Spleen (tissue), 11 donors: ENCODE results near the gene KRTAP4-2. TPM values are rescaled to one million over a fixed set of nuclear protein-coding genes. Genes with fewer than 3 reads are reported as not detected.
"Not testable (repeated sequence)": the region's sequence is repeated elsewhere in the genome, so short reads cannot be mapped to it uniquely, and the experiment has no call there.

Source experiments
- DNase-seq: peaks from one replicate; pipeline ENCODE4 v3.0.0-alpha.2; 2020
- H3K27ac ChIP-seq, 8 donors: fragments of 200-600 bp; sonication (generic) in 7 of 8; 1 replicate in 4 of 8; 2 replicates in 4 of 8; pipeline versions ENCODE4 v1.5.0 to v1.8.0; 2016 to 2021; ENCODE audit warnings: inconsistent platforms in 4 of 8, mild to moderate bottlenecking in 4 of 8, moderate library complexity in 1 of 8
- H3K27me3 ChIP-seq, 7 donors: fragments of 200-600 bp; sonication (generic) in 6 of 7; replicated peaks in 1 of 7; 1 replicate in 4 of 7; 2 replicates in 3 of 7; pipeline versions ENCODE4 v1.5.0 to v1.8.0; 2016 to 2021; ENCODE audit warnings: inconsistent platforms in 3 of 7, mild to moderate bottlenecking in 1 of 7
- H3K36me3 ChIP-seq, 6 donors: fragments of 200-600 bp; sonication (generic) in 5 of 6; 1 replicate in 4 of 6; 2 replicates in 2 of 6; pipeline versions ENCODE4 v1.5.0 to v1.8.0; 2016 to 2021; ENCODE audit warnings: inconsistent platforms in 2 of 6
- H3K4me1 ChIP-seq, 6 donors: fragments of 200-600 bp; sonication (generic) in 5 of 6; 1 replicate in 3 of 6; 2 replicates in 3 of 6; pipeline versions ENCODE4 v1.5.0 to v1.8.0; 2016 to 2021; ENCODE audit warnings: inconsistent platforms in 3 of 6
- H3K4me3 ChIP-seq, 8 donors: fragments of 200-600 bp; sonication (generic) in 7 of 8; 1 replicate in 4 of 8; 2 replicates in 4 of 8; pipeline versions ENCODE4 v1.5.0 to v1.8.0; 2016 to 2021; ENCODE audit warnings: inconsistent platforms in 4 of 8, mild to moderate bottlenecking in 4 of 8, moderate library complexity in 2 of 8
- H3K9me3 ChIP-seq, 8 donors: fragments of 200-600 bp; sonication (generic) in 7 of 8; 1 replicate in 4 of 8; 2 replicates in 4 of 8; pipeline versions ENCODE4 v1.5.0 to v1.8.0; 2016 to 2021; ENCODE audit warnings: inconsistent platforms in 4 of 8
- POLR2A ChIP-seq, 3 donors: fragments of 450-650 bp; IDR thresholded peaks; one replicate each; pipeline ENCODE4 v1.5.1; 2017; ENCODE audit warnings: antibody characterized with exemption in 3 of 3, mild to moderate bottlenecking in 1 of 3
- POLR2AphosphoS5 ChIP-seq, 3 donors: sonication (generic); formaldehyde crosslinking; IDR thresholded peaks; one replicate each; pipeline ENCODE4 v1.5.1; 2017; ENCODE audit warnings: antibody characterized with exemption in 3 of 3
- WGBS, 5 donors: extraction: QIAGEN DNeasy Blood & Tissue Kit in 3 of 5; methylation state at CpG; one replicate each; pipeline versions ENCODE4 v1.1.5 to v1.1.7; 2013 to 2018; 5-methylcytosine and 5-hydroxymethylcytosine counted together
- intact Hi-C: fragments of 100-400 bp; cut with DNase I; formaldehyde crosslinking; loops from one replicate; pipeline ENCODE4 v1.15.0; 2023; ENCODE audit warnings: low total_unique reads
- polyA plus RNA-seq, 3 donors: library from polyadenylated mRNA; stranded (reverse); fragments of 200-250 nt; gene quantifications; one replicate each; pipeline ENCODE4 v1.2.1, GENCODE V29; 2013
- total RNA-seq, 7 donors: library from RNA; depleted of rRNA in 3 of 7; stranded (reverse); fragments of >200 nt in 3 of 7; fragmentation: NEBNext Ultra II Directional in 4 of 7; extraction: Animal tissue kit (Norgen Biotek cat#: 25700) in 4 of 7; gene quantifications; one replicate each; pipeline versions ENCODE4 v1.1.0 to v1.2.1, GENCODE V29; 2016 to 2021
- TF ChIP-seq, protein P1 (sequence below), 11 experiments: fragments of 200-600 bp in 7 of 11; fragments of 450-650 bp in 4 of 11; sonication (generic) in 4 of 11; IDR thresholded peaks in 8 of 11; conservative IDR thresholded peaks in 3 of 11; 1 replicate in 7 of 11; 2 replicates in 4 of 11; pipeline versions ENCODE4 v1.4.0 to v1.8.0; 2016 to 2021; ENCODE audit warnings: antibody characterized with exemption in 11 of 11, inconsistent platforms in 4 of 11, mild to moderate bottlenecking in 1 of 11
- donor health status: healthy with polysubstance abuse.
- donor health status: DM: no; HTN: no; CAD: no; lungs with moderate emphysema.
- donor health status: DM: no; HTN: no; CAD: no.
- donor health status: Bipolar disorder and iron deficiency.
- donor health status: healthy.
- donor health status: DM: no; HTN: no; CAD: no.
- donor health status: DM: yes; HTN: yes; CAD: no.

Gene KRTAP4-2
- total and polyA plus RNA-seq, 10 donors: not detected

DNA sequence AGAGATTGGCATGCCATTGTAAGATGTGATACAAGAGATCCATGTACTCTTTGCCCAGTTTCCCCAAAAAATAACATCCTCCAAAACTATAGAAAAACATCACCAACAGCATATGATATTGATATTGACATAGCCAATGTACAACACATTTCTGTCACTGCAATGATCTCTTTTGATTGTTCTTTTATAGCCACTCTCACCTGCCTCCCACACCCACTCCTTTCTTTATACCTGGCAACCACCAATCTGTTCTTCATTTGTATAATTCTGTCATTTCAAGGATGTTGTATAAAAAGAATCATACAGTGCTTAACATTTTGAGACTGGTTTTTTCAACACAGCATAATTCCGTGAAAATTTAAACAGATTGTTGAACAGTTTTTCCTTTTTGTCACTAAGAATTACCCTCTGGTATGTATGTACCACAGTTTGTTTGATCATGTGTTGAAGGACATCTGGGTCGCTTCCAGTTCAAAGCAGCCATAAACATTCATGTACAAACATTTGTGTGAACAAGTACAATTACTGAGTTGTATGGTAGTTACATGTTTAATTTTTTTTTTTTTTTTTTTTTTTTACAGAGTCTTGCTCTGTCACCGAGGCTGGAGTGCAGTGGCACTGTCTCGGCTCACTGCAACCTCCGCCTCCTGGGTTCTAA lies 21.5 kb upstream of the KRTAP4-2 start:
- 70 to 94% (median 80%) methylated on average over 4 to 5 of the region's 5 CpGs for WGBS, 5 donors
- no peak for DNase-seq
- Histone ChIP-seq H3K9me3 (peaks cover 0 to 16% (median 4%) of the 10 kb centered on the region in 8 donors), H3K4me3 (no peak overlapping the region), H3K36me3 (no peaks in the 10 kb centered on the region), H3K4me1 (no peaks in the 10 kb centered on the region), H3K27ac (no peak overlapping the region), H3K27me3 (no peaks in the 10 kb centered on the region)
- no peak for TF ChIP-seq POLR2AphosphoS5 (IDR thresholded peaks at IDR 0.05)
- TF ChIP-seq, protein P1, sequence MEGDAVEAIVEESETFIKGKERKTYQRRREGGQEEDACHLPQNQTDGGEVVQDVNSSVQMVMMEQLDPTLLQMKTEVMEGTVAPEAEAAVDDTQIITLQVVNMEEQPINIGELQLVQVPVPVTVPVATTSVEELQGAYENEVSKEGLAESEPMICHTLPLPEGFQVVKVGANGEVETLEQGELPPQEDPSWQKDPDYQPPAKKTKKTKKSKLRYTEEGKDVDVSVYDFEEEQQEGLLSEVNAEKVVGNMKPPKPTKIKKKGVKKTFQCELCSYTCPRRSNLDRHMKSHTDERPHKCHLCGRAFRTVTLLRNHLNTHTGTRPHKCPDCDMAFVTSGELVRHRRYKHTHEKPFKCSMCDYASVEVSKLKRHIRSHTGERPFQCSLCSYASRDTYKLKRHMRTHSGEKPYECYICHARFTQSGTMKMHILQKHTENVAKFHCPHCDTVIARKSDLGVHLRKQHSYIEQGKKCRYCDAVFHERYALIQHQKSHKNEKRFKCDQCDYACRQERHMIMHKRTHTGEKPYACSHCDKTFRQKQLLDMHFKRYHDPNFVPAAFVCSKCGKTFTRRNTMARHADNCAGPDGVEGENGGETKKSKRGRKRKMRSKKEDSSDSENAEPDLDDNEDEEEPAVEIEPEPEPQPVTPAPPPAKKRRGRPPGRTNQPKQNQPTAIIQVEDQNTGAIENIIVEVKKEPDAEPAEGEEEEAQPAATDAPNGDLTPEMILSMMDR (IDR thresholded peaks at IDR 0.05 in 8 of 11, conservative IDR thresholded peaks at IDR 0.05 in 3 of 11): no peak
- TF ChIP-seq POLR2A (IDR thresholded peaks at IDR 0.05): no peak
- intact Hi-C loops: no loop called here

DNA sequence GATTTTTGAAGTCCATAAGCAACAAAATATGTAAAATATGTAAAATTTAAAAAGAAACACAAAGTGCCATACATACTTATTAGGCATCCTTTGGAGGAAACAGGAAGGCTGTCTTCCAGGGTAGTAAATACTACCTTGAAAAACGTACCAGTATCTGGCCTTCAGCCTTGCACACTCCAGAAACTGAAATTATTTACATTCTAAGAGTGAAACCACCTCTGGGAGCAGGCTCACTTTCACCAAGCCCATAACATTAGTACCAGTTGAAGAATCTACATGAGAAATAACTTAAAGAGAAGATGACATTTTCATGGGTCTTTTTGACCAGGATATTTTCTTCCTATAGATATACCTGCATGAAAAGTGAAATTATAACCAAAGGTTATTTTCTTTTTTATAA lies 18.0 kb upstream of the KRTAP4-2 start:
- intact Hi-C loops: no loop called here
- Histone ChIP-seq H3K27me3 (no peaks in the 10 kb centered on the region), H3K9me3 (peaks cover 0 to 22% (median 8%) of the 10 kb centered on the region in 8 donors), H3K36me3 (no peaks in the 10 kb centered on the region), H3K27ac (no peak overlapping the region), H3K4me3 (no peak overlapping the region), H3K4me1 (no peaks in the 10 kb centered on the region)
- TF ChIP-seq POLR2AphosphoS5 (IDR thresholded peaks at IDR 0.05) (no peak), POLR2A (IDR thresholded peaks at IDR 0.05) (no peak)
- TF ChIP-seq, protein P1 (IDR thresholded peaks at IDR 0.05 in 8 of 11, conservative IDR thresholded peaks at IDR 0.05 in 3 of 11): no peak
- DNase-seq: no peak
- 19 to 54% (median 33%) methylated on average over 1 of the region's 1 CpG for WGBS, 5 donors

DNA sequence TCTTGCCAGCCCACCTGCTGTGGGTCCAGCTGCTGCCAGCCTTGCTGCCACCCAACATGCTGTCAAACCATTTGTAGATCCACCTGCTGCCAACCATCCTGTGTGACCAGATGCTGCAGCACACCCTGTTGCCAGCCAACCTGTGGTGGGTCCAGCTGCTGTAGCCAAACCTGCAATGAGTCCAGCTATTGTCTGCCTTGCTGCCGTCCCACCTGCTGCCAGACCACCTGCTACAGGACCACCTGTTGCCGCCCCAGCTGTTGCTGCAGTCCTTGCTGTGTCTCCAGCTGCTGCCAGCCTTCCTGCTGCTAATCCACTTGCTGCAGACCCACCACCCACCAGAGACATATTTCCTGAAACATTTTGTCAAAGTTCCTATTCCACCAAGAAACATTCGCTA lies 12.3 kb upstream of the KRTAP4-2 start:
- no peak for TF ChIP-seq POLR2AphosphoS5 (IDR thresholded peaks at IDR 0.05)
- TF ChIP-seq POLR2A (IDR thresholded peaks at IDR 0.05): no peak
- Histone ChIP-seq H3K27me3 (peaks cover 0 to 17% (median 0%) of the 10 kb centered on the region in 7 donors), H3K4me3 (no peak overlapping the region), H3K27ac (no peak overlapping the region), H3K9me3 (peaks cover 0 to 9% (median 5%) of the 10 kb centered on the region in 8 donors), H3K36me3 (no peaks in the 10 kb centered on the region), H3K4me1 (no peaks in the 10 kb centered on the region)
- DNase-seq: no peak
- intact Hi-C loops: no loop called here
- 84 to 96% (median 89%) methylated on average over 2 to 3 of the region's 3 CpGs for WGBS, 5 donors

DNA sequence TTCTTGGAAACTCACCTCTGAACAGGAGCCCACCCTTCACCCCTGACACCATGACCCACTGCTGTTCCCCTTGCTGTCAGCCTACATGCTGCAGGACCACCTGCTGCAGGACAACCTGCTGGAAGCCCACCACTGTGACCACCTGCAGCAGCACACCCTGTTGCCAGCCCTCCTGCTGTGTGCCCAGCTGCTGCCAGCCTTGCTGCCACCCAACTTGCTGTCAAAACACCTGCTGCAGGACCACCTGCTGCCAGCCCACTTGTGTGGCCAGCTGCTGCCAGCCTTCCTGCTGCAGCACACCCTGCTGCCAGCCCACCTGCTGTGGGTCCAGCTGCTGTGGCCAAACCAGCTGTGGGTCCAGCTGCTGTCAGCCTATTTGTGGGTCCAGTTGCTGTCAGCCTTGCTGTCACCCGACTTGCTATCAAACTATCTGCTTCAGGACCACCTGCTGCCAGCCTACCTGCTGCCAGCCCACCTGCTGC lies 11.9 kb upstream of the KRTAP4-2 start, which contains the start of gene KRTAP9-1:
KRTAP9-1 (plus strand) TSS at position 51 of the 482 bp plus-strand sequence; CDS start at position 51, 0 bp downstream.
- DNase-seq, H3K27ac ChIP-seq, H3K4me3 ChIP-seq, intact Hi-C loops, H3K9me3 ChIP-seq, H3K36me3 ChIP-seq, H3K4me1 ChIP-seq: not testable (repeated sequence)
- WGBS, 5 donors: 79 to 92% (median 86%) methylated on average over 1 of the region's 1 CpG
- peaks cover 0 to 17% (median 0%) of the 10 kb centered on the region in 7 donors for H3K27me3 ChIP-seq

DNA sequence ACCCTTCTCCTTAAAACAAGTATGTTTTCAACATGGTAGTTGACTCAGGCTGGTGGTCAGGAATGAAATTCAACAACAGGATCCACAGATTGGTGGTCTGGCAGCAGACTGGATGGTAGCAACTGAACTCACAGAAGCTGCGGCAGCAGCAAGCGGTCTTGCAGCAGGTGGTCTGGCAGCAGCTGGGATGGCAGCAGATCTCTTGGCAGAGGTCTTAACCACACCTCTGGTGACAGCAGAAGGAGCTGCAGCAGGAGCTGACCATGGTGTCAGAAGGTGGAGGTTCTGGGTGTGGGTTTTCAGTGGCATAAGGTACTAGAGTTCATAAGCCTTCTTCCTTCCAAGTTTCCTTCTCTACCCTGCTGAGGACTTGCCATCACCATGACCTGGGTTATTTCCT lies 8.9 kb upstream of the KRTAP4-2 start:
- TF ChIP-seq POLR2A (IDR thresholded peaks at IDR 0.05) (no peak), POLR2AphosphoS5 (IDR thresholded peaks at IDR 0.05) (no peak)
- TF ChIP-seq, protein P1 (IDR thresholded peaks at IDR 0.05 in 8 of 11, conservative IDR thresholded peaks at IDR 0.05 in 3 of 11): no peak
- H3K4me1 ChIP-seq: no peaks in the 10 kb centered on the region
- H3K4me3 ChIP-seq: no peak overlapping the region
- H3K27me3 ChIP-seq: peaks cover 0 to 17% (median 0%) of the 10 kb centered on the region in 7 donors
- WGBS, 5 donors: 81 to 100% (median 95%) methylated on average over 2 of the region's 2 CpGs
- no peaks in the 10 kb centered on the region for H3K36me3 ChIP-seq
- no peak for DNase-seq
- H3K27ac ChIP-seq: no peak overlapping the region
- no peaks in the 10 kb centered on the region for H3K9me3 ChIP-seq
- intact Hi-C loops: no loop called here
